ENCODE data around the gene OSBPL7. TPM values are rescaled to one million over a fixed set of nuclear protein-coding genes. Genes with fewer than 3 reads are reported as not detected.

OSBPL7 gene
- total RNA-seq, 4 donors from 2014 or later, result 0.89 to 4.6 (median 1.6) TPM

- no peak for TF ChIP-seq POLR2A (IDR thresholded peaks at IDR 0.05)
- no peak for TF ChIP-seq CTCF (IDR thresholded peaks at IDR 0.05 in 4 of 5, conservative IDR thresholded peaks at IDR 0.05 in 1 of 5)
- in situ Hi-C loops (cut with MboI; ENCODE audit: low sequenced_read_pairs in 4 of 4) (loop anchor here in 1 of 4 donors (25.0 kb wide), 1 partner anchor 130 kb away; no protein-coding TSS in a partner anchor), intact Hi-C loops (cut with DNase I; ENCODE audit: low total_unique reads) (no loop called here)
- H3K9me3 ChIP-seq, result no peaks in the 10 kb centered on the region
- H3K4me3 ChIP-seq, result no peak overlapping the region
- H3K27me3 ChIP-seq, result peaks cover 47 to 55% (median 49%) of the 10 kb centered on the region in 3 donors
- peaks cover 5 to 8% of the 10 kb centered on the region in 2 donors for H3K4me1 ChIP-seq
- no peak overlapping the region for H3K27ac ChIP-seq
- no peak for ATAC-seq
- H3K36me3 ChIP-seq, result no peaks in the 10 kb centered on the region
- DNase-seq, result no peak
Measured at GRCh38 chr17:47792457-47792856, 29.1 kb downstream of the OSBPL7 start.

GRCh38 chr17:47791025-47791424 is 30.6 kb downstream of the OSBPL7 start:
- Histone ChIP-seq H3K4me3 (no peak overlapping the region), H3K9me3 (no peaks in the 10 kb centered on the region), H3K36me3 (no peaks in the 10 kb centered on the region), H3K4me1 (peaks cover 5 to 8% of the 10 kb centered on the region in 2 donors), H3K27ac (no peak overlapping the region), H3K27me3 (peaks cover 48 to 55% (median 53%) of the 10 kb centered on the region in 3 donors)
- intact Hi-C loops (cut with DNase I; ENCODE audit: low total_unique reads), result no loop called here
- in situ Hi-C loops (cut with MboI; ENCODE audit: low sequenced_read_pairs in 4 of 4), result loop anchor here in 1 of 4 donors (25.0 kb wide), 1 partner anchor 129 kb away; no protein-coding TSS in a partner anchor
- ATAC-seq, result no peak
- TF ChIP-seq CTCF (IDR thresholded peaks at IDR 0.05 in 4 of 5, conservative IDR thresholded peaks at IDR 0.05 in 1 of 5) (no peak), POLR2A (IDR thresholded peaks at IDR 0.05) (no peak)
- no peak for DNase-seq

- intact Hi-C loops (cut with DNase I; ENCODE audit: low total_unique reads), result no loop called here
- H3K4me1 ChIP-seq, result peaks cover 5 to 8% of the 10 kb centered on the region in 2 donors
- in situ Hi-C loops (cut with MboI; ENCODE audit: low sequenced_read_pairs in 4 of 4), result loop anchor here in 1 of 4 donors (25.0 kb wide), 1 partner anchor 128 kb away; no protein-coding TSS in a partner anchor
- peak; percentile 44 to 69 for ATAC-seq
- H3K4me3 ChIP-seq, result peak overlapping the region; percentile 24 to 48 (median 44)
- no peak for DNase-seq
- H3K27me3 ChIP-seq, result peaks cover 48 to 58% (median 54%) of the 10 kb centered on the region in 3 donors
- H3K9me3 ChIP-seq, result no peaks in the 10 kb centered on the region
- no peak overlapping the region for H3K27ac ChIP-seq
- H3K36me3 ChIP-seq, result no peaks in the 10 kb centered on the region
- TF ChIP-seq POLR2A (IDR thresholded peaks at IDR 0.05) (no peak), CTCF (IDR thresholded peaks at IDR 0.05 in 4 of 5, conservative IDR thresholded peaks at IDR 0.05 in 1 of 5) (peak in 4 of 5 experiments; percentile 19 to 57 (median 46))
Measured at GRCh38 chr17:47789611-47790561, 31.7 kb downstream of the OSBPL7 start.

- no peak overlapping the region for H3K4me3 ChIP-seq
- H3K9me3 ChIP-seq, result no peaks in the 10 kb centered on the region
- in situ Hi-C loops (cut with MboI; ENCODE audit: low sequenced_read_pairs in 4 of 4) (loop anchor here in 1 of 4 donors (25.0 kb wide), 1 partner anchor 123 kb away; no protein-coding TSS in a partner anchor), intact Hi-C loops (cut with DNase I; ENCODE audit: low total_unique reads) (no loop called here)
- H3K27me3 ChIP-seq, result peaks cover 30 to 33% (median 30%) of the 10 kb centered on the region in 3 donors
- H3K36me3 ChIP-seq, result no peaks in the 10 kb centered on the region
- H3K27ac ChIP-seq, result no peak overlapping the region
- peaks cover 5 to 8% of the 10 kb centered on the region in 2 donors for H3K4me1 ChIP-seq
- DNase-seq (no peak), ATAC-seq (no peak)
- no peak for TF ChIP-seq CTCF (IDR thresholded peaks at IDR 0.05 in 4 of 5, conservative IDR thresholded peaks at IDR 0.05 in 1 of 5)
- TF ChIP-seq POLR2A (IDR thresholded peaks at IDR 0.05), result no peak
Measured at GRCh38 chr17:47785538-47786123, 36.0 kb downstream of the OSBPL7 start.
